Body of pancreas (tissue), 4 donors: ENCODE data around the gene PPM1A.

ENCODE experiments used
- CTCF ChIP-seq, 7 experiments: fragments of 450-650 bp in 4 of 7; fragments of 200-600 bp in 3 of 7; sonication (generic) in 3 of 7; IDR thresholded peaks; one replicate each; pipeline ENCODE4 v1.5.1; 2016 to 2019; ENCODE audit warnings: antibody characterized with exemption in 7 of 7
- POLR2A ChIP-seq, 3 donors: fragments of 450-650 bp; IDR thresholded peaks; one replicate each; pipeline ENCODE4 v1.6.1; 2016; ENCODE audit warnings: antibody characterized with exemption in 3 of 3, mild to moderate bottlenecking in 2 of 3

- TF ChIP-seq CTCF (IDR thresholded peaks at IDR 0.05) (no peak), POLR2A (IDR thresholded peaks at IDR 0.05) (no peak)
Measured at GRCh38 chr14:60300019-60300418, 51.0 kb downstream of the PPM1A start.
